Right lobe of liver (tissue), 6 donors: Measurements from ENCODE around the gene TADA2B. TPM values are rescaled to one million over a fixed set of nuclear protein-coding genes. Genes with fewer than 3 reads are reported as not detected.

ENCODE experiments used
- ATAC-seq, 4 donors: fragments of 200-7000 bp; cut with Tn5 transposase; one replicate each; pipeline ENCODE4 v1.9.1; 2020; ENCODE audit warnings: mild to moderate bottlenecking in 4 of 4, moderate library complexity in 4 of 4
- DNase-seq, 3 donors: peaks; one replicate each; pipeline ENCODE4 v3.0.0-alpha.2; 2020
- H3K27ac ChIP-seq, 3 donors: fragments of 200-600 bp; one replicate each; pipeline ENCODE4 v1.8.0; 2022
- H3K27me3 ChIP-seq, 2 donors: fragments of 200-600 bp; one replicate each; pipeline ENCODE4 v1.8.0; 2022
- H3K36me3 ChIP-seq, 4 donors: fragments of 200-600 bp; sonication (generic) in 1 of 4; one replicate each; pipeline versions ENCODE4 v1.5.1 to v1.8.0; 2017 to 2022; ENCODE audit warnings: control low read depth in 1 of 4
- H3K4me1 ChIP-seq, 4 donors: fragments of 200-600 bp; sonication (generic) in 1 of 4; one replicate each; pipeline versions ENCODE4 v1.5.1 to v1.8.0; 2017 to 2022; ENCODE audit warnings: control low read depth in 1 of 4
- H3K4me3 ChIP-seq, 3 donors: fragments of 200-600 bp; one replicate each; pipeline ENCODE4 v1.8.0; 2022
- H3K9me3 ChIP-seq, 4 donors: fragments of 200-600 bp; sonication (generic) in 1 of 4; one replicate each; pipeline versions ENCODE4 v1.5.1 to v1.8.0; 2017 to 2022; ENCODE audit warnings: control low read depth in 1 of 4
- CTCF ChIP-seq, 4 donors: fragments of 200-600 bp in 3 of 4; fragments of 450-650 bp in 1 of 4; IDR thresholded peaks; one replicate each; pipeline versions ENCODE4 v1.5.1 to v1.8.0; 2016 to 2022; ENCODE audit warnings: antibody characterized with exemption in 4 of 4, mild to moderate bottlenecking in 2 of 4
- POLR2A ChIP-seq: fragments of 450-650 bp; IDR thresholded peaks from one replicate; pipeline ENCODE4 v1.6.1; 2017; ENCODE audit warnings: antibody characterized with exemption, mild to moderate bottlenecking
- WGBS: methylation state at CpG from one replicate; pipeline ENCODE4 v1.1.6; 2018; ENCODE audit warnings: low coverage, low lambda C conversion rate; ENCODE audit not compliant: insufficient coverage; ENCODE audit errors: missing lambda C conversion rate; 5-methylcytosine and 5-hydroxymethylcytosine counted together
- intact Hi-C, 2 donors: fragments of 100-400 bp; cut with DNase I; formaldehyde crosslinking; loops; one replicate each; pipeline versions ENCODE4 v1.11.2 to v1.14.1; 2022
- total RNA-seq, 6 experiments: library from RNA; depleted of rRNA in 2 of 6; stranded (reverse); fragments of >200 nt in 2 of 6; fragmentation: NEBNext Ultra II Directional in 3 of 6; extraction: Animal tissue kit (Norgen Biotek cat#: 25700) in 3 of 6; gene quantifications; one replicate each; pipeline versions ENCODE4 v1.1.0 to v1.2.4, GENCODE V29; 2016 to 2023
- donor health status: DM: no; HTN: yes; CAD: no.
- donor health status: DM: no; HTN: no; CAD: no.
- donor health status: DM: no; HTN: no; CAD: no.
- donor health status: DM: no; HTN: yes; CAD: no.
- donor health status: DM: no; HTN: yes; CAD: no.

TADA2B gene
- total RNA-seq, 6 experiments from 2014 or later: 12.1 to 16.3 (median 14.0) TPM

GRCh38 chr4:7073526-7074390 is 30.6 kb downstream of the TADA2B start:
- intact Hi-C loops: loop anchor here (10.0 kb wide), 2 partner anchors 169 to 349 kb away; partner anchors contain the start of gene TBC1D14 (in 1 of the 2)
- peak; percentile 69 to 75 (median 72) for ATAC-seq
- DNase-seq: no peak

GRCh38 chr4:7074426-7074825 is 31.3 kb downstream of the TADA2B start:
- Histone ChIP-seq H3K27ac (no peak overlapping the region), H3K4me1 (peaks cover 0 to 3% (median 0%) of the 10 kb centered on the region in 4 donors), H3K4me3 (no peak overlapping the region), H3K27me3 (no peaks in the 10 kb centered on the region), H3K9me3 (no peaks in the 10 kb centered on the region), H3K36me3 (no peaks in the 10 kb centered on the region)
- DNase-seq (no peak), ATAC-seq (no peak)
- TF ChIP-seq CTCF (IDR thresholded peaks at IDR 0.05): no peak
- TF ChIP-seq POLR2A: no peak
- intact Hi-C loops: loop anchor here (10.0 kb wide), 2 partner anchors 170 to 350 kb away; partner anchors contain the start of gene TBC1D14 (in 1 of the 2)
- WGBS: 77% methylated on average over 6 of the region's 9 CpGs

More at GRCh38 chr4:7073526-7074390, 30.6 kb downstream of the TADA2B start:
- no peak for TF ChIP-seq POLR2A
- no peak for TF ChIP-seq CTCF (IDR thresholded peaks at IDR 0.05)
- WGBS: 62% methylated on average over 9 of the region's 18 CpGs
- no peak overlapping the region for H3K27ac ChIP-seq
- no peaks in the 10 kb centered on the region for H3K36me3 ChIP-seq
- no peaks in the 10 kb centered on the region for H3K27me3 ChIP-seq
- peaks cover 0 to 7% (median 2%) of the 10 kb centered on the region in 4 donors for H3K4me1 ChIP-seq
- no peaks in the 10 kb centered on the region for H3K9me3 ChIP-seq
- H3K4me3 ChIP-seq: no peak overlapping the region

GRCh38 chr4:7075962-7076695 is 33.0 kb downstream of the TADA2B start:
- DNase-seq (no peak), ATAC-seq (peak in 1 of 4 donors; percentile 16)
- no peaks in the 10 kb centered on the region for H3K4me1 ChIP-seq
- no peaks in the 10 kb centered on the region for H3K9me3 ChIP-seq
- no peak overlapping the region for H3K27ac ChIP-seq
- TF ChIP-seq CTCF (IDR thresholded peaks at IDR 0.05) (no peak), POLR2A (no peak)
- H3K4me3 ChIP-seq: no peak overlapping the region
- 75% methylated on average over 14 of the region's 25 CpGs for WGBS
- intact Hi-C loops: loop anchor here (10.0 kb wide), 2 partner anchors 171 to 351 kb away; partner anchors contain the start of gene TBC1D14 (in 1 of the 2)
- no peaks in the 10 kb centered on the region for H3K36me3 ChIP-seq
- H3K27me3 ChIP-seq: no peaks in the 10 kb centered on the region

GRCh38 chr4:7076696-7077082 is 33.5 kb downstream of the TADA2B start:
- intact Hi-C loops: loop anchor here (10.0 kb wide), 2 partner anchors 172 to 352 kb away; partner anchors contain the start of gene TBC1D14 (in 1 of the 2)

More at GRCh38 chr4:7076696-7077082, 33.5 kb downstream of the TADA2B start:
- no peak overlapping the region for H3K4me3 ChIP-seq
- no peaks in the 10 kb centered on the region for H3K36me3 ChIP-seq
- TF ChIP-seq POLR2A (no peak), CTCF (IDR thresholded peaks at IDR 0.05) (no peak)
- 67% methylated on average over 4 of the region's 6 CpGs for WGBS
- DNase-seq (no peak), ATAC-seq (no peak)
- no peaks in the 10 kb centered on the region for H3K4me1 ChIP-seq
- H3K9me3 ChIP-seq: no peaks in the 10 kb centered on the region
- H3K27me3 ChIP-seq: no peaks in the 10 kb centered on the region
- H3K27ac ChIP-seq: no peak overlapping the region
